GM21529 (cell line): ENCODE results near the gene REN.

Experiments used
- ATAC-seq: cut with Tn5 transposase; IDR thresholded peaks from one replicate; pipeline ENCODE4 v1.9.1; 2021; ENCODE audit not compliant: unreplicated experiment

Gene REN

GRCh38 chr1:204134103-204134502 is 32.0 kb downstream of the REN start:
- no peak for ATAC-seq

GRCh38 chr1:204132718-204133117 is 33.4 kb downstream of the REN start:
- ATAC-seq, result no peak

- no peak for ATAC-seq
Measured at GRCh38 chr1:204131978-204132377, 34.2 kb downstream of the REN start.

GRCh38 chr1:204130981-204131892 is 34.9 kb downstream of the REN start:
- no peak for ATAC-seq

- ATAC-seq, result no peak
Measured at GRCh38 chr1:204130178-204130577, 36.0 kb downstream of the REN start.

- ATAC-seq, result peak; percentile 79
Measured at GRCh38 chr1:204128964-204129896, 36.9 kb downstream of the REN start.

GRCh38 chr1:204128464-204128963 is 37.6 kb downstream of the REN start:
- ATAC-seq, result no peak

- no peak for ATAC-seq
Measured at GRCh38 chr1:204127597-204128242, 38.4 kb downstream of the REN start.

- no peak for ATAC-seq
Measured at GRCh38 chr1:204126956-204127355, 39.2 kb downstream of the REN start.

- no peak for ATAC-seq
Measured at GRCh38 chr1:204126386-204126785, 39.8 kb downstream of the REN start.

- no peak for ATAC-seq
Measured at GRCh38 chr1:204125759-204126351, 40.3 kb downstream of the REN start.

GRCh38 chr1:204124639-204125038 is 41.5 kb downstream of the REN start:
- ATAC-seq, result no peak

GRCh38 chr1:204123376-204123775 is 42.8 kb downstream of the REN start:
- no peak for ATAC-seq

GRCh38 chr1:204121840-204122555 is 44.1 kb downstream of the REN start:
- ATAC-seq, result no peak

- ATAC-seq, result no peak
Measured at GRCh38 chr1:204116539-204116938, 49.6 kb downstream of the REN start.

GRCh38 chr1:204115116-204115515 is 51.0 kb downstream of the REN start:
- ATAC-seq, result no peak

- no peak for ATAC-seq
Measured at GRCh38 chr1:204114606-204115005, 51.5 kb downstream of the REN start.

GRCh38 chr1:204113896-204114295 is 52.2 kb downstream of the REN start:
- no peak for ATAC-seq

- no peak for ATAC-seq
Measured at GRCh38 chr1:204112876-204113730, 53.0 kb downstream of the REN start.
